Measurements from ENCODE around the gene CATSPERE.

The CATSPERE gene

GRCh38 chr1:244437086-244437468, 24.0 kb upstream of the CATSPERE start:
- no peak overlapping the region for H3K4ac ChIP-seq (ENCODE audit: low read length)
- no peak overlapping the region for H3K9ac ChIP-seq (ENCODE audit: low read depth, low read length, poor library complexity)
- no peak overlapping the region for H3K4me2 ChIP-seq (ENCODE audit: insufficient read depth, low read length, poor library complexity, severe bottlenecking)
- H3K27me3 ChIP-seq (ENCODE audit: control insufficient read depth in 3 of 3, insufficient read depth in 3 of 3, low read depth in 1 of 3, low read length in 3 of 3): no peaks in the 10 kb centered on the region
- no peak overlapping the region for H3K4me3 ChIP-seq (ENCODE audit: low read length in 2 of 2)
- no peak overlapping the region for H2BK12ac ChIP-seq (ENCODE audit: low read length)
- no peak overlapping the region for H3K14ac ChIP-seq (ENCODE audit: low read length)
- H4K91ac ChIP-seq (ENCODE audit: low read depth, low read length, poor library complexity): no peak overlapping the region
- H3K9me3 ChIP-seq (replicated peaks in 1 of 2; ENCODE audit: control insufficient read depth in 2 of 2, insufficient read depth in 1 of 2, low read depth in 1 of 2, low read length in 2 of 2): no peaks in the 10 kb centered on the region
- H3K23ac ChIP-seq (ENCODE audit: low read depth, low read length, poor library complexity): no peak overlapping the region
- H2AK5ac ChIP-seq (ENCODE audit: low read depth, low read length): no peak overlapping the region
- H3K18ac ChIP-seq (ENCODE audit: low read length): no peak overlapping the region
- H3K4me1 ChIP-seq (ENCODE audit: control insufficient read depth in 2 of 2, insufficient read depth in 1 of 2, low read depth in 1 of 2, low read length in 2 of 2): peaks cover 0 to 4% of the 10 kb centered on the region in 2 donors
- H3K27ac ChIP-seq (replicated peaks; ENCODE audit: low read length): no peak overlapping the region
- DNase-seq (ENCODE audit: low spot score): no peak
- no peak overlapping the region for H2AFZ ChIP-seq (ENCODE audit: low read length)
- H3K36me3 ChIP-seq (replicated peaks in 1 of 2; ENCODE audit: control insufficient read depth in 2 of 2, insufficient read depth in 2 of 2, low read length in 2 of 2): peaks cover 6 to 48% of the 10 kb centered on the region in 2 donors
- no peak overlapping the region for H2BK120ac ChIP-seq (ENCODE audit: low read depth, low read length)
- H4K8ac ChIP-seq (ENCODE audit: low read depth, low read length): no peak overlapping the region
- no peak overlapping the region for H2BK15ac ChIP-seq (ENCODE audit: low read length)
- H2BK5ac ChIP-seq (ENCODE audit: low read length): no peak overlapping the region
- no peaks in the 10 kb centered on the region for H3K79me1 ChIP-seq (ENCODE audit: low read depth, low read length)

- H3K27ac ChIP-seq (replicated peaks; ENCODE audit: low read length): no peak overlapping the region
- no peak overlapping the region for H3K18ac ChIP-seq (ENCODE audit: low read length)
- DNase-seq (ENCODE audit: low spot score): no peak
Measured at GRCh38 chr1:244439391-244440032, 21.6 kb upstream of the CATSPERE start.

GRCh38 chr1:244442850-244443249, 18.2 kb upstream of the CATSPERE start:
- H2BK12ac ChIP-seq (ENCODE audit: low read length): no peak overlapping the region
- H4K8ac ChIP-seq (ENCODE audit: low read depth, low read length): no peak overlapping the region
- H3K4ac ChIP-seq (ENCODE audit: low read length): no peak overlapping the region
- H2AK5ac ChIP-seq (ENCODE audit: low read depth, low read length): no peak overlapping the region
- no peak overlapping the region for H2BK5ac ChIP-seq (ENCODE audit: low read length)
- no peak overlapping the region for H3K18ac ChIP-seq (ENCODE audit: low read length)
- H3K9ac ChIP-seq (ENCODE audit: low read depth, low read length, poor library complexity): no peak overlapping the region
- WGBS, 2 donors (ENCODE audit: extremely low coverage in 2 of 2, insufficient read length in 2 of 2, insufficient replicate concordance in 1 of 2): no CpG with 5 or more reads among the region's 2 CpGs
- peaks cover 0 to 5% of the 10 kb centered on the region in 2 donors for H3K36me3 ChIP-seq (replicated peaks in 1 of 2; ENCODE audit: control insufficient read depth in 2 of 2, insufficient read depth in 2 of 2, low read length in 2 of 2)
- no peak overlapping the region for H3K14ac ChIP-seq (ENCODE audit: low read length)
- no peaks in the 10 kb centered on the region for H3K9me3 ChIP-seq (replicated peaks in 1 of 2; ENCODE audit: control insufficient read depth in 2 of 2, insufficient read depth in 1 of 2, low read depth in 1 of 2, low read length in 2 of 2)
- H3K27ac ChIP-seq (replicated peaks; ENCODE audit: low read length): no peak overlapping the region
- no peak overlapping the region for H2AFZ ChIP-seq (ENCODE audit: low read length)
- H3K4me1 ChIP-seq (ENCODE audit: control insufficient read depth in 2 of 2, insufficient read depth in 1 of 2, low read depth in 1 of 2, low read length in 2 of 2): peaks cover 9 to 16% of the 10 kb centered on the region in 2 donors
- H2BK120ac ChIP-seq (ENCODE audit: low read depth, low read length): no peak overlapping the region
- H3K4me3 ChIP-seq (ENCODE audit: low read length in 2 of 2): no peak overlapping the region
- H3K79me1 ChIP-seq (ENCODE audit: low read depth, low read length): no peaks in the 10 kb centered on the region
- no peak overlapping the region for H3K4me2 ChIP-seq (ENCODE audit: insufficient read depth, low read length, poor library complexity, severe bottlenecking)
- no peak for DNase-seq (ENCODE audit: low spot score)
- no peaks in the 10 kb centered on the region for H3K27me3 ChIP-seq (ENCODE audit: control insufficient read depth in 3 of 3, insufficient read depth in 3 of 3, low read depth in 1 of 3, low read length in 3 of 3)
- no peak overlapping the region for H2BK15ac ChIP-seq (ENCODE audit: low read length)
- no peak overlapping the region for H3K23ac ChIP-seq (ENCODE audit: low read depth, low read length, poor library complexity)
- H4K91ac ChIP-seq (ENCODE audit: low read depth, low read length, poor library complexity): no peak overlapping the region

More at GRCh38 chr1:244439391-244440032, 21.6 kb upstream of the CATSPERE start:
- no peak overlapping the region for H4K91ac ChIP-seq (ENCODE audit: low read depth, low read length, poor library complexity)
- H3K4ac ChIP-seq (ENCODE audit: low read length): no peak overlapping the region
- no peak overlapping the region for H2BK12ac ChIP-seq (ENCODE audit: low read length)
- no CpG with 5 or more reads among the region's 8 CpGs for WGBS, 2 donors (ENCODE audit: extremely low coverage in 2 of 2, insufficient read length in 2 of 2, insufficient replicate concordance in 1 of 2)
- H3K4me2 ChIP-seq (ENCODE audit: insufficient read depth, low read length, poor library complexity, severe bottlenecking): no peak overlapping the region
- H2BK15ac ChIP-seq (ENCODE audit: low read length): no peak overlapping the region
- no peaks in the 10 kb centered on the region for H3K27me3 ChIP-seq (ENCODE audit: control insufficient read depth in 3 of 3, insufficient read depth in 3 of 3, low read depth in 1 of 3, low read length in 3 of 3)
- no peak overlapping the region for H2BK120ac ChIP-seq (ENCODE audit: low read depth, low read length)
- H3K36me3 ChIP-seq (replicated peaks in 1 of 2; ENCODE audit: control insufficient read depth in 2 of 2, insufficient read depth in 2 of 2, low read length in 2 of 2): peaks cover 4 to 33% of the 10 kb centered on the region in 2 donors
- no peak overlapping the region for H2AK5ac ChIP-seq (ENCODE audit: low read depth, low read length)
- peaks cover 0 to 4% of the 10 kb centered on the region in 2 donors for H3K4me1 ChIP-seq (ENCODE audit: control insufficient read depth in 2 of 2, insufficient read depth in 1 of 2, low read depth in 1 of 2, low read length in 2 of 2)
- no peaks in the 10 kb centered on the region for H3K9me3 ChIP-seq (replicated peaks in 1 of 2; ENCODE audit: control insufficient read depth in 2 of 2, insufficient read depth in 1 of 2, low read depth in 1 of 2, low read length in 2 of 2)
- no peak overlapping the region for H2AFZ ChIP-seq (ENCODE audit: low read length)
- no peak overlapping the region for H3K23ac ChIP-seq (ENCODE audit: low read depth, low read length, poor library complexity)
- no peak overlapping the region for H3K9ac ChIP-seq (ENCODE audit: low read depth, low read length, poor library complexity)
- no peaks in the 10 kb centered on the region for H3K79me1 ChIP-seq (ENCODE audit: low read depth, low read length)
- no peak overlapping the region for H2BK5ac ChIP-seq (ENCODE audit: low read length)
- H3K14ac ChIP-seq (ENCODE audit: low read length): no peak overlapping the region
- H3K4me3 ChIP-seq (ENCODE audit: low read length in 2 of 2): no peak overlapping the region
- no peak overlapping the region for H4K8ac ChIP-seq (ENCODE audit: low read depth, low read length)

- Histone ChIP-seq H3K79me1 (ENCODE audit: low read depth, low read length) (no peaks in the 10 kb centered on the region), H2BK5ac (ENCODE audit: low read length) (no peak overlapping the region), H3K9me3 (replicated peaks in 1 of 2; ENCODE audit: control insufficient read depth in 2 of 2, insufficient read depth in 1 of 2, low read depth in 1 of 2, low read length in 2 of 2) (peaks cover 0 to 4% of the 10 kb centered on the region in 2 donors), H3K9ac (ENCODE audit: low read depth, low read length, poor library complexity) (no peak overlapping the region), H2BK12ac (ENCODE audit: low read length) (no peak overlapping the region), H3K14ac (ENCODE audit: low read length) (no peak overlapping the region), H2BK15ac (ENCODE audit: low read length) (no peak overlapping the region), H3K4me1 (ENCODE audit: control insufficient read depth in 2 of 2, insufficient read depth in 1 of 2, low read depth in 1 of 2, low read length in 2 of 2) (peaks cover 7 to 16% of the 10 kb centered on the region in 2 donors), H3K27me3 (ENCODE audit: control insufficient read depth in 3 of 3, insufficient read depth in 3 of 3, low read depth in 1 of 3, low read length in 3 of 3) (no peaks in the 10 kb centered on the region), H4K91ac (ENCODE audit: low read depth, low read length, poor library complexity) (no peak overlapping the region), H2BK120ac (ENCODE audit: low read depth, low read length) (no peak overlapping the region), H2AK5ac (ENCODE audit: low read depth, low read length) (peak overlapping the region; percentile 32), H3K23ac (ENCODE audit: low read depth, low read length, poor library complexity) (no peak overlapping the region), H3K4me3 (ENCODE audit: low read length in 2 of 2) (no peak overlapping the region), H3K36me3 (replicated peaks in 1 of 2; ENCODE audit: control insufficient read depth in 2 of 2, insufficient read depth in 2 of 2, low read length in 2 of 2) (peaks cover 0 to 8% of the 10 kb centered on the region in 2 donors), H3K4me2 (ENCODE audit: insufficient read depth, low read length, poor library complexity, severe bottlenecking) (no peak overlapping the region), H3K4ac (ENCODE audit: low read length) (no peak overlapping the region), H2AFZ (ENCODE audit: low read length) (no peak overlapping the region), H4K8ac (ENCODE audit: low read depth, low read length) (no peak overlapping the region), H3K18ac (ENCODE audit: low read length) (no peak overlapping the region), H3K27ac (replicated peaks; ENCODE audit: low read length) (peak overlapping the region; percentile 62)
- DNase-seq (ENCODE audit: low spot score): no peak
- WGBS, 2 donors (ENCODE audit: extremely low coverage in 2 of 2, insufficient read length in 2 of 2, insufficient replicate concordance in 1 of 2): no CpG with 5 or more reads among the region's 1 CpG
Measured at GRCh38 chr1:244444854-244445253, 16.2 kb upstream of the CATSPERE start.
